Transverse colon (tissue), 3 donors: ENCODE results near the gene PDSS2.

Experiments
- CTCF ChIP-seq, 5 experiments: fragments of 200-600 bp in 3 of 5; fragments of 450-650 bp in 2 of 5; sonication (generic) in 3 of 5; IDR thresholded peaks; 1 replicate in 2 of 5; 2 replicates in 3 of 5; pipeline ENCODE4 v1.5.1; 2016 to 2017; ENCODE audit warnings: antibody characterized with exemption in 5 of 5, inconsistent platforms in 3 of 5, mild to moderate bottlenecking in 2 of 5, moderate library complexity in 1 of 5
- POLR2A ChIP-seq: fragments of 450-650 bp; IDR thresholded peaks from one replicate; pipeline ENCODE4 v1.6.1; 2016; ENCODE audit warnings: antibody characterized with exemption, mild to moderate bottlenecking, moderate library complexity

DNA sequence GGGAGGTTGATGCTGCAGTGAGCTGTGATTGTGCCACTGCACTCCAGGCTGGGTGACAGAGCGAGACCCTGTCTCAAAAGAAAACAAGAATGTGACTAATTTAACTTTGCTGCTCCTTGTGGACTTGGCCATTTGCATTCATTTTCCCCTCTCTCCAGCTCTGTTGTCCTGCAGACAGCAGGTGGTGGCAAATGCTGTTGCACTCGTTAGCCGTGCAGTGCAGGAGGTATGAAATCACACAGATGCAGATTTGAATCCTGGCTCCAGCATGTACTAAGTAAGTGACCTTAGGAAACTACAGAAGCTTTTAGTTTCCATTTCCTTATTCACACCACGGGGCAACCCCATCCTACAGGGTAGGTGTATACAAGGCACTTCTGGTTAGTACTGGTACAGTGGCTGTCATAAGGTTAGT, 334.4 kb downstream of the PDSS2 start:
- TF ChIP-seq CTCF (IDR thresholded peaks at IDR 0.05): no peak
- no peak for TF ChIP-seq POLR2A
